Measurements from ENCODE around the gene EPHB2.

EPHB2 gene

DNA sequence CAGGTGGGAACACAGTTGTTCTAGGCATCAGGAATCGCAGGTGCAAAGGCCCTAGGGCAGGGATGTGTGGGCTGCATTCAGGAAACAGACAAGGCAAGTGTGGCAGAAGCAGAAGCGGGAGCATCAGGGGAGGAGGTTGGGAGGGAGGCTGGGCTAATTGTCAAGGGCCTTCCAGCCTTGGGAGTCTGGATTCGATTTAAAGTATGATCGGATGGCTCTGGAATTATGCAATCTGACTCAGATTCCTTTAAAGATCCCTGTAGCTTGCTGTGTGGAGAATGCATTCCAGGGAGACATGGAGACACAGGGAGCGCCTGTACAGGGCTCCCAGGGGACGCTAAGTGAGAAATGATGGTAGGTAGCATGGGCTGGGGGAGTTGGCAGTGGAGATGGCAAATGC is 175.6 kb downstream of the EPHB2 start:
- DNase-seq (ENCODE audit: low spot score): no peak

DNA sequence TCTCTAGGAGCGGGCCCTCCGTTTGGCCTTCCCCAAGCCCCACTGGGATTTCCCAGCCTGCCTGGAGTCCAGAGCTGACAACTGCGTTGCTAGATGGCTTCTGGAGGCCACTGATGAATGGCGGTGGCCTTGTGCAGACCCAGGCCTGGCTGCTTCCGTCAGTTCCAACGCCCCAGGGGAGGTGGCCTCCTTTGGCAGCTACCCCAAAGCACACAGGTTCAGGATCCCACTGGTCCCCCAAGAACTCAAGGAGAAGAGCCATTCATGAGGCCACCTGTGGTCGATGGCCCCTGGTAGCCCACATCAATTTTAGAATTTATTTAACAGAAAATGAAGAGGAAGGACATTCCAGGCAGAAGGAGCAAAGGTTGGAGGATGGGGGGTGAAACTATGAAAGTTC is 176.9 kb downstream of the EPHB2 start:
- no peak for DNase-seq (ENCODE audit: low spot score)

DNA sequence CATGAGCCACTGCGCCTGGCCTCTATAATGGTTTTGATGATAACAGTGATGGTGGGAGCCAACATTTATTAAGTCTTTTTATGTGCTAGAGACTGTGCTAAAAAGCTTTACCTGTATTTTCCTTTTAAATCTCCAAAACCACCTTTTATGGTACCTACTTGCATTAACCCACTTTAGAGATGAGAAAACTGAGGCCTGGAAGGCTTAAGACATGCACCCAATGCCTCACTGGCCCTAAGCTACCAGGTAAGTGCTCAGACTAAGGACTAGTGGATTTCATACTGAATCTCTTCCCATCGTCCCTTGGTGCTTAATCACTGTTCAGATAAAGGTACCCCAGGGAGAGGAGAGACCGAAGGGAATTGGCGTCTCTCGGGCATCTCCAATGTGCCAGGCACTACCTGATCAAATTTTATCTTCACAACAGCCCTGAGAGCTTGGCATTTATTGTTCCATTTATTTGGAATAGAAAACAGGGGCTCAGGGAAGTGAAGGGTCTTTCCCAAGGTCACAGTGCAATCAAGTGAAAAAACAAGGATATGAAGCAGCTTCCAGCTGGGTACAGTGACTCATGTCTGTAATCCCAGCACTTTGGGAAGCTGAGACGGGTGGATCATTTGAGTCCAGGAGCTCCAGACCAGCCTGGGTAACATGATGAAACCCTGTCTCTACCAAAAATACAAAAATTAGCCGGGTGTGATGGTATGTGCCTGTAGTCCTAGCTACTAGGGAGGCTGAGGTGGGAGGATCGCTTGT is 177.9 kb downstream of the EPHB2 start:
- no peak for DNase-seq (ENCODE audit: low spot score)

DNA sequence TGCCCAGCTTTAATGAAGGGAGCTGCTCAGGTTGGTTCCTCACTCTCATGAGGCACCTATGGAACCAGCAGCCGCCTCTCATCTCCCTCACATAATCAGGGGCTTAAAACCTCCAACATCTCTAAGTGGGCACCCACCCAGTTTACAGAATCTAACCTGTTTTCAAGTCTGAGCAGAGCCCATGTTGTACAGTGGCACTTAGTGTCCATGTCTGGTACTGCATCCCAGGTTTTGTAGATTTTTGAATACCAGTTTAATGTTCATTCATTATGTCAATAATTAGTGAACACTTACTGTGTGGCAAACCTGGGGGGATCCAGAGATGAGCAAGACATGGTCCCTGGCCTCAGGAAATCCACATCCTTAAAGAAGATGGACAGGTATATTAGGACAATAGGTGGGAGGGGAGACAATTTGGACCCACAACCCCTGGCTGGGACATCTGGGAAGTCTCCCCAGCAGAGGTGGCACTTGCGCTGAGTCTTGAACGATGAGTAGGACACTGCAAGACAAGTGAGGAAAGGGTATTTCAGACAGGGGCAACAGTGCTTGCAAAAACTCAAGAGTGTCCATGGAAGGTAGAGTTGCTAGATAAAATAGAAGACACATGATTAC is 178.7 kb downstream of the EPHB2 start:
- DNase-seq (ENCODE audit: low spot score): peak; percentile 42

DNA sequence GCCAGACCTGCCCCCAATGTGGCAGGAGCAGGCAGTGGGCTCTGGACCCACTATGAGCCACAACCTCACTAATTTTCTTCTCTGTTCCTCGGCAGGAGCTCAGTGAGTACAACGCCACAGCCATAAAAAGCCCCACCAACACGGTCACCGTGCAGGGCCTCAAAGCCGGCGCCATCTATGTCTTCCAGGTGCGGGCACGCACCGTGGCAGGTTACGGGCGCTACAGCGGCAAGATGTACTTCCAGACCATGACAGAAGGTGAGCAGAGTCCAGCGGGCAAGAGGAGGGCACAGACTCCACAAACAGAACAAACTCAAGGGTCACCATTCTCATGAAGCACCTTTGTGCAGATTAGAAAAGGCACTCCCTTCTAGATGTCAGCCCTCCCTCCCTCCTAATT is 182.2 kb downstream of the EPHB2 start:
- no peak for DNase-seq (ENCODE audit: low spot score)

DNA sequence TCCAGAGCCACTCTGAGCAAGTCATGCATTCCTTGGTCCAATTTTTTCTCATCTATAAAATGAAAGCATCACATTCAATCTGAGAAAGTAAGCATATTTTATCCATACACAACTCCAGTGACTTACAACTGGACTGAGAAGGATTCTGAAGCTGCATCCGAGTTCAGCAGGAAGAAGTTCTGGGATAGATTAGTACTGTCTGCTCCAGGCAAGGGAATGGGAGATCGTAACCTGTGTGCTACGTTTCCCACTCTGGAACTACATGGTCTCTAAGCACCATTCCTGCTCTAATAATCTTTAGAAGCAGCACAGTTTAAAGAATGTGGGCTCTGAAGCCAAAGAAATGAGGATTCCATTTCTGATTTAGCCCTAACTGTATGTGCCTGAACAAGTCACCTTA is 182.7 kb downstream of the EPHB2 start:
- DNase-seq (ENCODE audit: low spot score): no peak

DNA sequence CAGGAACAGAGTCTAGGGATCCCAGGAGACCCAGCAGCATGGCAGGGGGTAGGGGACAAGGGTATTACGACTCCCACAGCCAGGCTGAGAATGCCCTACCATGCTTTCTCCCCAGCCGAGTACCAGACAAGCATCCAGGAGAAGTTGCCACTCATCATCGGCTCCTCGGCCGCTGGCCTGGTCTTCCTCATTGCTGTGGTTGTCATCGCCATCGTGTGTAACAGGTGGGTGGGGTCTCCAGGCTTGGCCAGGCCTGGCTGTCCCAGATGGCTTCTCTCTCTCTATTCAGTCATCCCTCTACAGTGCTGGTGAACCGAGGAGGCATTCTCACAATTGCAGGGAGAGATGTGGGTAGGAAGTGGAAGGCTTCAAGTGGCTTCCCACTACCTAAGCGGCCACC is 184.7 kb downstream of the EPHB2 start:
- no peak for DNase-seq (ENCODE audit: low spot score)

DNA sequence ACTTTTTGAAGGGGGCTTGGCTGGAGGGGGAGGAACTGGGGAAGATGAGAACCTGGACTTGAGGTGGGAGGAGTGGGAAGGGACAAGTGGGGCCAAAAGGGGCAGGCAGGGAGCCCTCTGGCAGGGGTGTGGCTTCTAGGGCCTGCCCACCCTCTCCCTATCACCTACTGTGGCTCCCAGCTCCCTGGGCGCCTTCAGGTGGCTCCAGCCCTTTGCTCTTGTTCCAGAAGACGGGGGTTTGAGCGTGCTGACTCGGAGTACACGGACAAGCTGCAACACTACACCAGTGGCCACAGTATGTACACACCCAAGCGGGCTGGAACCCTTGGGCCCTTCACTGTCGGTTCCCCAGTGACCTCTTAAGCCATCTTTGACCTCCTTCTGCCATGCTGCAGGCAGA is 185.5 kb downstream of the EPHB2 start:
- DNase-seq (ENCODE audit: low spot score): no peak

DNA sequence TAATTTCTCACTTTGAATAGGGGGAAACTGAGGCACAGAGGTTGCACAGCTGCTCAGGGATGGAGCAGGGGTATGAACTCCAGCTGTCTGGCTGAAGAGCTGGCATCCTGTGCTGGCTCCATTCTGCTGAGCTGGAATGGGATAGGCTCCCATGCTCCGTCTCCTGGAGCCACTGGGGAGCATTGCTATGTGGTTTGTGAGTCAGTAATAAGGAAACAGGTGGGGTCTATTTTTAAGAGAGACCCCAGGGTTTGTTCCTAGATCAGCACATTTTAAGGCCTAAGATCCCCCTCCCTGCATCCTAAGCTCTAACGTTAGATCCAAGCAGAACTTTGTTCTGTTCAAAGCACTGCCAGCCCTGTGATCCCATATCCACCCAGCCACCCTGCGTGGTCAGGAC is 189.8 kb downstream of the EPHB2 start:
- DNase-seq (ENCODE audit: low spot score): no peak

DNA sequence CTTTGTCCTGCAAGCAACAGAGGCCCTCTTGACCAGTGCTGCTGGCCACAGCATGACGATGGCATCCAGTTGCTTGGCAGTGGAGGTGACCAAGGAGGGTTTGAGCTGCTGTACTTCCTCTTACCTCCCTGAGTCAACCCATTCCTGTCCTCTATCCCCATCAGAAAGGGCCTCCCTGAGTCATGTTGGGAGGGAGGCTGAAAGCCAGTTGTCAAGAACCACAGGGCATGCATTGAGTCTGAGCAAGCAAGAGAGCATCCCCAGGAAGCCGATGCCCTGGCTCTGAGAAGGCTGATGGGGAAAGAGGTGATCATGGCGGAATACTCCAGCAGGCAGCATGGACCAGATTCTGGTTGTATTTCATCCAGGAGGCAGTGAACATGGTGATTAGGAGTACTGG is 192.5 kb downstream of the EPHB2 start:
- DNase-seq (ENCODE audit: low spot score): no peak

DNA sequence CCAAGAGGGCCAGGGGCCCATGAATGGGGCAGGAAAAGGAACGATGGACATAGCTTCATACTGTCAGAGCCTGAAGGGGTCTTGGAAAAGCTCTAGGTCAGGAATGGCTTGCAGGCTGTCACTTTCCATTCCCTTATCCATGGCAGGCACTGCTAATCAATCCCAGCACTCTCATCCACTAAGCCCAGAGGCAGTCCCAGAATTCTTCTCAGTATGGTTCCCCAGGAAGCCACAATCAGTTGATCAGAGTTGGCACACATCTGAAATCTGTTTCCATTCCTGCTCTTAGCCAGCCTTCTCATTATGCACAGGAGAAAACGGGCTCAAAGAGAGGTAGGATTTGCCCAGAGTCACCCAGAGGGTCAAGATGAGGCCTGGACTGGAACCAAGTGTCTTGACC is 196.3 kb downstream of the EPHB2 start:
- no peak for DNase-seq (ENCODE audit: low spot score)

DNA sequence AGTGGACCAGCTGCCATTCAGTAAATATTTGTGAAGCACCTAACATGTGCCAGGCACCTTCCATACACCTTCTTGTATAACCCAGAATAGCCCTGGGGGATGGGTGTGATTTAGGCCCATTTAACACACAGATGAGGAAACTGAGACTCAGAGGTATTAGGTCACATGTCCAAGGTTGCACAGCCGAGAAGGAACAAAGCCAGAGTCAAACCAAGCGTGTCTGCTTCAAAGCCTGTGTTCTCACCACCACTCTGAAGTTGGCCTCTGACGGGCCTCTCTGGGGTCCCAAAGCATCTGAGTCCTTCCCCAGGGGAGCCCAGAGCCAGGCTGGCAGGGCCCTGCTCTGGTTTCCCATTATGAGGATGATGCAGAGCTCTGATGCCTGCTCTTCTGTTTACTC is 196.9 kb downstream of the EPHB2 start:
- no peak for DNase-seq (ENCODE audit: low spot score)

DNA sequence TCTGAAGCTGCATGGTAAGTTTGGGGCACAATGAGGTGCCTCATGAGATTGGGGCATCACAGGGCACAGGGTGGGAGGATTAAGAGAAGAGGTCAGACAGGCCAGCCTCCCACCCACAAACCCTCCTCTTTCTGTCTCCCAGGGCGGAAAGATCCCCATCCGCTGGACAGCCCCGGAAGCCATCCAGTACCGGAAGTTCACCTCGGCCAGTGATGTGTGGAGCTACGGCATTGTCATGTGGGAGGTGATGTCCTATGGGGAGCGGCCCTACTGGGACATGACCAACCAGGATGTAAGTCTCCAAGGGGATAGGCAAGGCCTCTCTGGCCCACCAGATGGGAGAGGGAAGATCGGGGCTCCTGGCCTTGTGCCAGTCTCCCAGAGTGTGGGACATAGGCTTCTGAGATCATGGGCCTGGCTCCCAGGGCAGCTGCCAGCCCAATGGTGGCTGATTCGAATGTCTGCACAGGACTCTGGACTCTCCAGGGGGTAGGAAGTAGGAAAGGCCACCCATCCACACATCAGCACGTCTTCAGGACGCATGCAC is 198.3 kb downstream of the EPHB2 start:
- DNase-seq (ENCODE audit: low spot score): no peak

DNA sequence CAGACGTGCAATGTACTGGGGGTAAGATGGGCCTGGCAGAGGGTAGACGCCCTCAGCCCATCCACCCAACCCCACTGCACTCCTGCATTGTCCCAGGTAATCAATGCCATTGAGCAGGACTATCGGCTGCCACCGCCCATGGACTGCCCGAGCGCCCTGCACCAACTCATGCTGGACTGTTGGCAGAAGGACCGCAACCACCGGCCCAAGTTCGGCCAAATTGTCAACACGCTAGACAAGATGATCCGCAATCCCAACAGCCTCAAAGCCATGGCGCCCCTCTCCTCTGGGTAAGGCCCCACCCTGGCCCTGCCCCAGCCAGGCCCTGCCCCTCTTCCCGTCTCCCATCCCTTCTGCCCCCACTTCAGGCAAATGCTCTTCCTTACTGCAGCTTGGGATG is 199.6 kb downstream of the EPHB2 start:
- DNase-seq (ENCODE audit: low spot score): no peak

DNA sequence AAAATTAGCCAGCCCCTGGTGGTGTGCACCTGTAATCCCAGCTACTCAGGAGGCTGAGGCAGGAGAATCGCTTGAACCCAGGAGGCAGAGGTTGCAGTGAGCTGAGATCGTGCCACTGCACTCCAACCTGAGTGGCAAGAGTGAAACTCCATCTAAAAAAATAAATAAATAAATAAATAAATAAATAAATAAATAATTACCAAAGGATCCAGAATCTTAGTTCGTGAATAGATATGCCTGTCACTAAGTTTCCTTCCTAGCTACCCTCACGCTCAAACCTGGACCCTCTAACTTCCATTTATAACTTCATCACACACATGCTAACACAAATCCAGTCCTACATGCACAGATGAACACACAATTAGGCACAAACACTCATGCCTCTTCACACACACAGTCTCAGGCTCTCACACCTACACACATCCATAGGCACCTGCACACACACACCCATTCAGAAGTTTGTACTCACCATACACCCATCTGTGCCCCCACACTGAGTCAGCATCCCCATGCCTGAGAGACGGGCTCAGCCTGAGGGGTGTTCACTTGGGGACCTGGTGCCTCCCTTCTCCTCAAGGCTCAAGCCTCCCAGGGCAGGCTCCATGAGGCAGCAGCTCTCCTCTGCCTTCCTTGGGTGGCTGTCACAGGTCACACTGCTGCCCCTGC is 200.5 kb downstream of the EPHB2 start:
- DNase-seq (ENCODE audit: low spot score): no peak

DNA sequence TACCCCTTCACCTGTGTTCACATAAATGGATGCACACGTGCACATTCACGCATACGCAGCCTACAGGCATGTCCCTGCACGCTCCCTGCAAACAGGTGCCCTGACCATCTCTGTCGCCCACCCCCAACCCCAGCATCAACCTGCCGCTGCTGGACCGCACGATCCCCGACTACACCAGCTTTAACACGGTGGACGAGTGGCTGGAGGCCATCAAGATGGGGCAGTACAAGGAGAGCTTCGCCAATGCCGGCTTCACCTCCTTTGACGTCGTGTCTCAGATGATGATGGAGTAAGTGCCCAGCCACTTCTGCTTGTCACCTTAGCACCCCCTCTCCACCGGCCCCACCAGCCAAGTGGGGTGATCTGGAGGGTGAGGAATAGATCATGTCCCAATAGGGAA is 201.7 kb downstream of the EPHB2 start:
- no peak for DNase-seq (ENCODE audit: low spot score)

DNA sequence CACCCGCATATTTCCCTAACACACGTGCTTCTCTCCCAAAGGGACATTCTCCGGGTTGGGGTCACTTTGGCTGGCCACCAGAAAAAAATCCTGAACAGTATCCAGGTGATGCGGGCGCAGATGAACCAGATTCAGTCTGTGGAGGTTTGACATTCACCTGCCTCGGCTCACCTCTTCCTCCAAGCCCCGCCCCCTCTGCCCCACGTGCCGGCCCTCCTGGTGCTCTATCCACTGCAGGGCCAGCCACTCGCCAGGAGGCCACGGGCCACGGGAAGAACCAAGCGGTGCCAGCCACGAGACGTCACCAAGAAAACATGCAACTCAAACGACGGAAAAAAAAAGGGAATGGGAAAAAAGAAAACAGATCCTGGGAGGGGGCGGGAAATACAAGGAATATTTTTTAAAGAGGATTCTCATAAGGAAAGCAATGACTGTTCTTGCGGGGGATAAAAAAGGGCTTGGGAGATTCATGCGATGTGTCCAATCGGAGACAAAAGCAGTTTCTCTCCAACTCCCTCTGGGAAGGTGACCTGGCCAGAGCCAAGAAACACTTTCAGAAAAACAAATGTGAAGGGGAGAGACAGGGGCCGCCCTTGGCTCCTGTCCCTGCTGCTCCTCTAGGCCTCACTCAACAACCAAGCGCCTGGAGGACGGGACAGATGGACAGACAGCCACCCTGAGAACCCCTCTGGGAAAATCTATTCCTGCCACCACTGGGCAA is 202.9 kb downstream of the EPHB2 start:
- no peak for DNase-seq (ENCODE audit: low spot score)

DNA sequence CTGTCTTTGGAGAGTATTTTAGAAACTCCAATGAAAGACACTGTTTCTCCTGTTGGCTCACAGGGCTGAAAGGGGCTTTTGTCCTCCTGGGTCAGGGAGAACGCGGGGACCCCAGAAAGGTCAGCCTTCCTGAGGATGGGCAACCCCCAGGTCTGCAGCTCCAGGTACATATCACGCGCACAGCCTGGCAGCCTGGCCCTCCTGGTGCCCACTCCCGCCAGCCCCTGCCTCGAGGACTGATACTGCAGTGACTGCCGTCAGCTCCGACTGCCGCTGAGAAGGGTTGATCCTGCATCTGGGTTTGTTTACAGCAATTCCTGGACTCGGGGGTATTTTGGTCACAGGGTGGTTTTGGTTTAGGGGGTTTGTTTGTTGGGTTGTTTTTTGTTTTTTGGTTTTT is 203.5 kb downstream of the EPHB2 start:
- no peak for DNase-seq (ENCODE audit: low spot score)

DNA sequence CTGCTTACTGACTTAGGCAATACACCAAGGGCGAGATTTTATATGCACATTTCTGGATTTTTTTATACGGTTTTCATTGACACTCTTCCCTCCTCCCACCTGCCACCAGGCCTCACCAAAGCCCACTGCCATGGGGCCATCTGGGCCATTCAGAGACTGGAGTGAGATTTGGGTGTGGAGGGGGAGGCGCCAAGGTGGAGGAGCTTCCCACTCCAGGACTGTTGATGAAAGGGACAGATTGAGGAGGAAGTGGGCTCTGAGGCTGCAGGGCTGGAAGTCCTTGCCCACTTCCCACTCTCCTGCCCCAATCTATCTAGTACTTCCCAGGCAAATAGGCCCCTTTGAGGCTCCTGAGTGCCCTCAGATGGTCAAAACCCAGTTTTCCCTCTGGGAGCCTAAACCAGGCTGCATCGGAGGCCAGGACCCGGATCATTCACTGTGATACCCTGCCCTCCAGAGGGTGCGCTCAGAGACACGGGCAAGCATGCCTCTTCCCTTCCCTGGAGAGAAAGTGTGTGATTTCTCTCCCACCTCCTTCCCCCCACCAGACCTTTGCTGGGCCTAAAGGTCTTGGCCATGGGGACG is 204.1 kb downstream of the EPHB2 start:
- DNase-seq (ENCODE audit: low spot score): no peak

DNA sequence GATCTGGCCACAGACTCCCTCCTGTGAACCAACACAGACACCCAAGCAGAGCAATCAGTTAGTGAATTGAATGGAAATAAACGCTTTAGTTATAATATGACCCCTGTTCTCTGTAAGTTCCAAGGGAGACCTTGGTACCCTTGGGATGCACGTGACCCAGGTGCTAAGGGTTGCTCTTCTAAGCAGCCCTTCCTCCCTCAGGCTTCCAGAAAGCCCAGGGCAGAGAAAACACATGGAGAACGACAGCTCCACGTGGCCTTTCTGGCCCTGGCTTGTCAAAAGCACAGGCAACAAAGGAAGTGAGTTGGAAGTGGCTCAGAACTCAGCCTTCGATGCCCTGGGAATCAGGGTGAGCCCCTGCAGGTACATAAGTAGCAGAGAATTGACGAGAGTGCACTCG is 204.6 kb downstream of the EPHB2 start:
- DNase-seq (ENCODE audit: low spot score): no peak

DNA sequence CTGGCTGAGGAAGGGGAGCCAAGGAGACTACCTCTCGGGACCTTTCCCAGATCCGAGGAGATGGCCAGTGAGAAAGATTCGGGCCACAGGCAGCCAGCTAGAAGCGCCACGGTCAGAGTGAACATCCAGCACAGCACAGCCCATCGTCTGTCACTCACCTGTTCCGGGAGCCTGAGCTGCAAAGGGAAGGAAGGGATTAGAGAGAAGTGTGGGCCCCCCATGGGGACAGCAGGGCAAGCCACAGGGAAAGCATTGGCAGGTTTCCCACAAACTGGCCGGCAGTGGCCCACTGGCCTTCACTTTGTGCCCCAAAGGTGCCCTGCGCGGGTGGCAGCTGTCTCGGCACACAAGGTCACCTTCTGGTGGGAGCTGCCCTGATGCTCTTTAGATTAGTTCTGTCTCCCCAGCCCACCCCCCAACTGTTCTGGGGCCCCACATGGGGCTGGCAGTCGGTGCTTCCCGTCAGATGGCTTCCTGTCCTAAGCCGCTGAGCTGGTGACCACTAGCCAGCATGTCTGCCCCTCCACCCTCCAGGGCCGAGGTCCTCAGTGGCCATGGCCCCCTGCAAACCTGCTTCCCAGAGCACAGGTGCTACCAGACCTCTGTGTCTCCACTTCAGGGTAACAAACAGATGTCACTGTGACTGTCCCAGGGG is 205.3 kb downstream of the EPHB2 start:
- no peak for DNase-seq (ENCODE audit: low spot score)

DNA sequence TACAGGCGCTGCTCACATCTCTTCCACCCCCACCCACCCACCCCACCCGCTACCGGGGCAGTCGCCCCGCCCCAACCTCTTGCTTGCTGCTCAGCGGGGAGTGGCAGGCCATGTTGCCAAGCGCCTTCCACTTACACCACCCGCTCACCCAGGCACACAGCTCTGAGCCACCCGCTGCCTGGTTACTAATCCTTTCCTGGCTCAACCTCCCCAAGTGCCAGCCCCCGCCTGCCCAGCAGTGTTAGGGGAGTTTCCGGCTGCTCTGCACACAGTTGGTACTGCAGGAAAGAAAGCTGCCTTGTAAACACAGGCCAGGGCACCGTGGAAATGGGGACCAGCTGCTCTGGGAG is 205.8 kb downstream of the EPHB2 start:
- DNase-seq (ENCODE audit: low spot score): no peak
